K562 (cell line): ENCODE measurements around the gene GNAQ. TPM values are rescaled to one million over a fixed set of nuclear protein-coding genes. Genes with fewer than 3 reads are reported as not detected.
A peak's percentile ranks its signal among the peaks of the same experiment; 100 is the strongest.

ENCODE experiments used
- GABPA ChIP-seq: fragments of 200-800 bp; sonication (Bioruptor generic); conservative IDR thresholded peaks from 2 replicates; pipeline ENCODE4 v1.6.1; 2016; ENCODE audit warnings: low read depth, missing genetic modification characterization, missing compliant biosample characterization
- HCFC1 ChIP-seq: IDR thresholded peaks from 2 replicates; pipeline ENCODE4 v1.6.1; 2012; ENCODE audit warnings: low read depth, low read length, improper control_type of control experiment
- ILF3 ChIP-seq: fragments of 450-650 bp; IDR thresholded peaks from 2 replicates; pipeline ENCODE4 v1.6.1; 2018; ENCODE audit warnings: antibody characterized with exemption, mild to moderate bottlenecking, moderate library complexity, borderline replicate concordance
- NCOA2 ChIP-seq, 2 experiments: fragments of 450-650 bp; IDR thresholded peaks; 2 replicates each; pipeline ENCODE4 v1.6.1; 2018; ENCODE audit warnings: mild to moderate bottlenecking in 2 of 2, moderate library complexity in 1 of 2; ENCODE audit not compliant: partially characterized antibody in 2 of 2
- REST ChIP-seq, 2 experiments: fragments of 450-650 bp; formaldehyde crosslinking in 1 of 2; IDR thresholded peaks; 2 replicates each; pipeline versions ENCODE4 v1.4.0 to v1.6.1; 2014 to 2020; ENCODE audit warnings: mild to moderate bottlenecking in 2 of 2, borderline replicate concordance in 1 of 2, low read depth in 1 of 2
- SMAD1 ChIP-seq: fragments of 150-350 bp; IDR thresholded peaks from 2 replicates; pipeline ENCODE4 v1.6.1; 2014; ENCODE audit warnings: low read length, low read depth; ENCODE audit not compliant: partially characterized antibody
- TEAD4 ChIP-seq, 2 experiments: sonication (generic) in 1 of 2; formaldehyde crosslinking in 1 of 2; IDR thresholded peaks; 2 replicates each; pipeline versions ENCODE4 v1.6.1 to v1.8.0; 2012 to 2022; ENCODE audit warnings: borderline replicate concordance in 1 of 2, inconsistent platforms in 1 of 2, low read length in 1 of 2, mild to moderate bottlenecking in 1 of 2, missing genetic modification reagents in 1 of 2
- U2AF1 ChIP-seq: fragments of 200-400 bp; formaldehyde crosslinking; optimal IDR thresholded peaks from 2 replicates; pipeline ENCODE3; 2017; ENCODE audit warnings: mild to moderate bottlenecking, low read depth, low read length, moderate library complexity
- ZNF212 ChIP-seq: fragments of 450-650 bp; formaldehyde crosslinking; IDR thresholded peaks from 2 replicates; pipeline ENCODE4 v1.4.0; 2020; ENCODE audit warnings: mild to moderate bottlenecking
- ZNF23 ChIP-seq: fragments of 250-450 bp; sonication (Bioruptor Pico); IDR thresholded peaks from 2 replicates; pipeline ENCODE4 v1.4.0; 2020; ENCODE audit warnings: mild to moderate bottlenecking
- polyA plus RNA-seq, 8 experiments: library from polyadenylated mRNA; depleted of rRNA in 4 of 8; stranded (reverse) in 5 of 8; unstranded in 3 of 8; fragments of >200 nt; fragmentation: Nextera tagmentation in 2 of 8; fragmentation: Illumina TruSeq in 1 of 8; extraction: Ambion mirVana in 2 of 8; extraction: Trizol in 1 of 8; gene quantifications; 2 replicates each; pipeline versions ENCODE4 v1.2.1 to v1.2.3, GENCODE V29; 2011 to 2014; ENCODE audit warnings: inconsistent platforms in 1 of 8, missing spikeins in 1 of 8
- total RNA-seq, 7 experiments: library from RNA; depleted of rRNA in 6 of 7; stranded (reverse); fragments of >200 nt in 6 of 7; fragmentation: Illumina TruSeq in 2 of 7; extraction: Trizol in 2 of 7; gene quantifications; 2 replicates each; pipeline versions ENCODE4 v1.2.1 to v1.2.3, GENCODE V29; 2011 to 2021; ENCODE audit warnings: low replicate concordance in 1 of 7
- TF ChIP-seq, protein P1 (sequence below): sonication (generic); formaldehyde crosslinking; IDR thresholded peaks from 2 replicates; pipeline ENCODE4 v1.8.1; 2023; ENCODE audit warnings: mild to moderate bottlenecking, missing genetic modification reagents, moderate library complexity
- TF ChIP-seq, protein P2 (sequence below): fragments of 250-450 bp; sonication (Bioruptor Pico); IDR thresholded peaks from 2 replicates; pipeline ENCODE4 v1.4.0; 2020; ENCODE audit warnings: mild to moderate bottlenecking
- TF ChIP-seq, protein P3 (sequence below): fragments of 200-800 bp; sonication (Bioruptor generic); IDR thresholded peaks from 2 replicates; pipeline ENCODE4 v1.6.1; 2017; ENCODE audit warnings: missing genetic modification characterization, missing compliant biosample characterization

Gene GNAQ
- total and polyA plus RNA-seq, 9 of the 15 experiments (the other 6 are each of a cell fraction or from before 2014, with no cell fraction given), result 4.8 to 27.9 (median 17.5) TPM

- TF ChIP-seq REST (IDR thresholded peaks at IDR 0.05; ENCODE audit: borderline replicate concordance) (no peak), REST (CRISPR knock-in tag; IDR thresholded peaks at IDR 0.05; ENCODE audit: low read depth) (no peak), HCFC1 (no peak), ZNF23 (CRISPR knock-in tag) (peak; percentile 84), U2AF1 (no peak), NCOA2 (IDR thresholded peaks at IDR 0.05; ENCODE audit: partially characterized antibody in 2 of 2) (no peak), ZNF212 (CRISPR knock-in tag) (no peak), ILF3 (no peak), TEAD4 (IDR thresholded peaks at IDR 0.05; ENCODE audit: low read length) (no peak; the same call in 1 of the 2 replicates), TEAD4 (CRISPR knock-in tag; IDR thresholded peaks at IDR 0.05; ENCODE audit: borderline replicate concordance) (no peak), GABPA (tag) (peak; percentile 33), SMAD1 (no peak)
- TF ChIP-seq, protein P1, sequence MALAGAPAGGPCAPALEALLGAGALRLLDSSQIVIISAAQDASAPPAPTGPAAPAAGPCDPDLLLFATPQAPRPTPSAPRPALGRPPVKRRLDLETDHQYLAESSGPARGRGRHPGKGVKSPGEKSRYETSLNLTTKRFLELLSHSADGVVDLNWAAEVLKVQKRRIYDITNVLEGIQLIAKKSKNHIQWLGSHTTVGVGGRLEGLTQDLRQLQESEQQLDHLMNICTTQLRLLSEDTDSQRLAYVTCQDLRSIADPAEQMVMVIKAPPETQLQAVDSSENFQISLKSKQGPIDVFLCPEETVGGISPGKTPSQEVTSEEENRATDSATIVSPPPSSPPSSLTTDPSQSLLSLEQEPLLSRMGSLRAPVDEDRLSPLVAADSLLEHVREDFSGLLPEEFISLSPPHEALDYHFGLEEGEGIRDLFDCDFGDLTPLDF (CRISPR knock-in tag), result no peak
- TF ChIP-seq, protein P2, sequence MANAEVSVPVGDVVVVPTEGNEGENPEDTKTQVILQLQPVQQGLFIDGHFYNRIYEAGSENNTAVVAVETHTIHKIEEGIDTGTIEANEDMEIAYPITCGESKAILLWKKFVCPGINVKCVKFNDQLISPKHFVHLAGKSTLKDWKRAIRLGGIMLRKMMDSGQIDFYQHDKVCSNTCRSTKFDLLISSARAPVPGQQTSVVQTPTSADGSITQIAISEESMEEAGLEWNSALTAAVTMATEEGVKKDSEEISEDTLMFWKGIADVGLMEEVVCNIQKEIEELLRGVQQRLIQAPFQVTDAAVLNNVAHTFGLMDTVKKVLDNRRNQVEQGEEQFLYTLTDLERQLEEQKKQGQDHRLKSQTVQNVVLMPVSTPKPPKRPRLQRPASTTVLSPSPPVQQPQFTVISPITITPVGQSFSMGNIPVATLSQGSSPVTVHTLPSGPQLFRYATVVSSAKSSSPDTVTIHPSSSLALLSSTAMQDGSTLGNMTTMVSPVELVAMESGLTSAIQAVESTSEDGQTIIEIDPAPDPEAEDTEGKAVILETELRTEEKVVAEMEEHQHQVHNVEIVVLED, result 0 out of 2 replicates have a peak, but pooled peaks have one; percentile 12
- TF ChIP-seq, protein P3, sequence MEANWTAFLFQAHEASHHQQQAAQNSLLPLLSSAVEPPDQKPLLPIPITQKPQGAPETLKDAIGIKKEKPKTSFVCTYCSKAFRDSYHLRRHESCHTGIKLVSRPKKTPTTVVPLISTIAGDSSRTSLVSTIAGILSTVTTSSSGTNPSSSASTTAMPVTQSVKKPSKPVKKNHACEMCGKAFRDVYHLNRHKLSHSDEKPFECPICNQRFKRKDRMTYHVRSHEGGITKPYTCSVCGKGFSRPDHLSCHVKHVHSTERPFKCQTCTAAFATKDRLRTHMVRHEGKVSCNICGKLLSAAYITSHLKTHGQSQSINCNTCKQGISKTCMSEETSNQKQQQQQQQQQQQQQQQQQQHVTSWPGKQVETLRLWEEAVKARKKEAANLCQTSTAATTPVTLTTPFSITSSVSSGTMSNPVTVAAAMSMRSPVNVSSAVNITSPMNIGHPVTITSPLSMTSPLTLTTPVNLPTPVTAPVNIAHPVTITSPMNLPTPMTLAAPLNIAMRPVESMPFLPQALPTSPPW (CRISPR knock-in tag), result no peak; the same call in none of the 2 replicates
Observed at GRCh38 chr9:77892955-77893514, 138.6 kb downstream of the GNAQ start (continued).
